SIG-M5 treated with dmso at 0.1 percent for 504 hours (cell line): Measurements from ENCODE around the gene PTGER4.
A peak's percentile ranks its signal among the peaks of the same experiment; 100 is the strongest.

Experiments
- DNase-seq: peaks from one replicate; lab custom pipeline; 2025; ENCODE audit not compliant: unreplicated experiment; lab: John Stamatoyannopoulos, UW

Gene PTGER4

DNA sequence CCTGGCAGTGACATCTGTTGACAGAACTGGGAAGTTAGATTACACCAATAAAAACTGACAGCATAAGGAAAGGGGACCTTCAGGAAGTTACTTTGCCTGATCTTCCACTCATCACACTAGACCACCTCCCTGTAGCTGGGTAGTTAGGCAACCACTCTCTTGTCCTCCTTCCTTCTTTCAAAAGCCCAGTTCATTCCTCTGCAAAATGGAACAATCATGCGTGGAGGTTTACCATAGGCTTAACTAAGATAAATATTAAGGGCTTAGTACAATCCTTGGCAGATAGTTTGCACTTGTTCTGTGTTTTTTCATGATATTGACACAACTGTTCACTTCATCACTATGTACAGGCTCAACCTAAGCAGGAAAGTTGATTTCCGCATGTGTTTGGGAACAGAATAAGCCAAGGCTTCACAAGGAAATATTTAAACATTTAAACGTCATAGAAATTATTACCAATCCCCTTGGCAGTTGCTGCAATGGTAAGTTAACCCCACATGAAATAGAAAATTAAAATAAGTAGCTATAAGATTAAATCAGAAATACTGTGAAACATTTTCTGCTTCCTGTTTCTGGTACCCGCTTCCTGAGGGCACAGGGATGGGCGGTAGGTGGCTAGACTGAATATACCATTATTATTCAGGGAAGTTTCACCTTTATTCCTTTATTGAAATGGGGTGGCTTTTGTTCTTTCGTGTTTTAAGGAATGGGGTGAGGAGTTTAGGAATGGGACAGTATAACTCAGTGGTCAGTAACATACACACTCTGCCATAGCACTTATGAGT, 9.9 kb upstream of the PTGER4 start:
- peak; percentile 79 for DNase-seq

- peak; percentile 89 for DNase-seq
Observed at GRCh38 chr5:40672425-40672824, 7.3 kb upstream of the PTGER4 start.

GRCh38 chr5:40674661-40675235, 5.0 kb upstream of the PTGER4 start:
- no peak for DNase-seq

DNA sequence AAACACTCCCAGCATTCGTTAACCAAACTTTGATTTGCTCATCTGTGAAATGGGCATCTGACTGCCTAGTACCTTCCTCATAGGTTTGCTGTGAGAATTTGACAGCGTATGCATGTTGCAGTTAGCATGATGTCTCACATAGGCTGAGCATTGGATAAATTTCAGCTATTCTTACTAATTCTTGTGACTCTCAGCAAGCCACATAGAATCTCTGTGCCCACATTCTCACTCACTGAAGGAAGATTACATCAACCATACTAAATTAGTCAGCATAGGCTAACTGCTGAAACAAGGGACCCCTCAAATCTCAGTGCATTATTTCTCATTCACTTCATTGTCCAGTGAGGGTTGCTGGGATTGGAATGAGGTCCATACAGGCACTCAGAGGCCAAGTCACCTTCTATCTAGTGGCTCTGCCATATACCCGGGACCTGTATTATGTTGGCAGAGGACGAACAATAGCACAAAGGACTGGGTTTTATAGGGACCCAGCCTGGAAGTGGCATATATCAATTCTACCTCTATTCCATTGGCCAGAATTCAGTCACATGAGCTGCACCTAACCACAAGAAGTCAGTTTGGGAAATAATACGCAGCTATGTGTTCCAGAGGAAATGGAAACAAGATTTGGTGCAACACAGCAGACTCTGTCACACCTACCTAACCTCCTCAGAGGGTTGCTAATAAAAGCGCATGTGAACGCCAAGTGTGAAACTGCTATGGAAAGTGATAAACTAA, 4.2 kb upstream of the PTGER4 start:
- DNase-seq, result no peak

GRCh38 chr5:40676613-40677343, 2.9 kb upstream of the PTGER4 start:
- no peak for DNase-seq

DNA sequence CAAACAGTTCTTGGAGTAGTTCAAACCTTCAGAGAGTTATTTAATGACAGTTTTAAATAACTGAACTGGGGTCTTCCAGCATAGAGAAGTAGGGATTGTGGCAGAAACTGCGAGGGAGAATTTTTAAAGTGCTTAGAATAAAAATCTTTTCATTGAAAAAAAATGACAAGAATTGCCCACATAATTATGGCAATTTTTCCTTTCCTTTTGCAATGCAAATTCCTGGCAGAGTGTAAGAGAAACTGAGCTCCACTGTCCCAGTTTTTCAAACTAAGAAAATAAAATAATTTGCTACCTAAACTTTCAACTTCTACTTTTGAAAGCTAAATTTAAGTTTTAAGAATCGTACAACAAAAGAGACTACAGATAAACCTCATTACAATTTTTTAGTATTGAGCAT, 2.3 kb upstream of the PTGER4 start:
- DNase-seq, result no peak

DNA sequence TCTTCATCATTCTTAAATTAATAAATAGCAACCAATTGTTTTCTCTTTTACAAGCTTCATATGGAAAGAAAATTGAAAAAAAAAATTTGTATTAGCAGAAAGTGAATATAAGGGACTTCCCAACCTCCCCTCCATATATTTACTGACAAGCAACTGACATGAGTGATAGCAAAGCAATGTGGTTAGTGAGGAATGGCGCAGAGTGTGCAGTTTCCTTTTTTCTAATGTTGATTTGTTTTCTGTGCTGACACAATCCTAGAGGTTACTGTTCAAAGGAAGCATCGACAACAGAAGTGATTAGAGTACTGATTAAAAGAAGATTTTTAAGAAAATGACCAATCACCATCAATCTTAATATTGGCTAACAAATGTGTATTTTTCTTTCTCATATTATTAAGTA, 1.7 kb upstream of the PTGER4 start:
- DNase-seq, result peak; percentile 40

DNA sequence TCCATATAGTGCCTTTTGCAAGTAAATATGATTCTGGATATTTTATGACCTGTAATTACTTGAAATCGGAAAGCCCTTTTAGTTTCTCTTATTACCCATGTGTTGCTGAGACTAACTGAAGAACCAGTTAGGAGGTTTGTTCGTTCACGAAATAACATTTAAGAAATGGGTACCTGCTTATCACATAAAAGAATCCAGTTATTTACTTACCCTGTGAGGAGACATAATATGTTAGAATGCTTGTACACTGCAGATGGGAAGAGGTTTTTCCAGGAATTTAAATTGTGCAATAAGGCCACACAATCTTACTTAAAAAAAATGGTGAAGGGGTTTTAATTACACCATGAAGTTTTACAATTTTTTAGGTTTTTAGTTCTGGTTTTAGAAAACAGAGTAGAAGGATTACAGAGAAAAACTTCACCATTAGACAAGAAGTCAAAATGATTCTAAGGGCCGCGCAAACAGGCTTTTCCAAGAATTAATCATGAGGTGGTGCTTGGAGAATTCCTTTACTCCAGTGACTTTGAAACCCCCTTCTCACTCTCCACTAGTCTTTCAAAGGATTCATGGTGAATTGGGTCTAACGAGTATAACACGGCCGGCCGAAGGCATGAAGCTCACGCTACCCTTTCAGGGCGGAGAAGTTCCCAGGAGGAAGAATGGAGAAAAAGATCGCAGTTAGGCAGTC, 1.1 kb upstream of the PTGER4 start:
- DNase-seq, result no peak

DNA sequence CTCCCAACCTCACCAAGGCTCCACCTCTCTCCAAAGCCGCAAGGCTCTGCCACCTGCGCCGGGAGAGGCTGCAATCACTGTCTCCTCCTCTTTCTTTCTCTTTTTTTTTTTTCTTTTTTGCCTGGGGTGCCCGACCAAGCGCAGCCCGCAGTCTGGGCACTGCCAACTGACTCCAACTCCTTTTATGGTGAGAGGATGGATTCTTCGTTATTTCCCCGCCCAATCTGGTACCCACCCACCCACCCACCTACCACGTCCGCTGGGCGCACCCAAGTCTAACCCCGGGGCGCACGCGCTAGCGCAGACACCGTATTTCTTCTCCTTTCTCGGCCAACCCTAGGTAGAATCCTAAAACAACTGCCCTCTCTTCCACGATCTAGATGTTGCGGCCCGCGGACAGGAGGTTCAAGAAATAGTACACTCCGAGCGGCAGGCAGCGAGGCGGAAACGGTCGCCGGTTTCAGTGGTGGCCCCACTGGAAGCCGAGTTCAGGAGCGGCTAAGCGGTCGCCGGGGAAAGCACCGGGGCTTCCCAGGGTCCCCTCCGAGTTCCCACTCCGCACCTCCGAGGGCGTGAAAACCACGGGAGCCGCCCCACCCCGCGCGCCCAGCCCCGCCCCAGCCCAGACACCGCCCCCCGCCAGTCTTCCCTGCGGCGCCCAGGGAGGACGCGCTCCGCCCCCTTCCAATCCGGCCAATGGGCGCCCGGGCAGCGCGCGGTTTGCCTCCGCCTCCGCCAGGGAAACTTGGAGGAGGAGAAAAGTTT, 385 bp upstream of the PTGER4 start:
- peak; percentile 89 for DNase-seq

GRCh38 chr5:40680741-40681362, 1.1 kb downstream of the PTGER4 start:
- peak; percentile 37 for DNase-seq

GRCh38 chr5:40681363-40682153, 1.8 kb downstream of the PTGER4 start:
- peak; percentile 80 for DNase-seq

- peak; percentile 18 for DNase-seq
Observed at GRCh38 chr5:40682154-40683017, 2.7 kb downstream of the PTGER4 start.

DNA sequence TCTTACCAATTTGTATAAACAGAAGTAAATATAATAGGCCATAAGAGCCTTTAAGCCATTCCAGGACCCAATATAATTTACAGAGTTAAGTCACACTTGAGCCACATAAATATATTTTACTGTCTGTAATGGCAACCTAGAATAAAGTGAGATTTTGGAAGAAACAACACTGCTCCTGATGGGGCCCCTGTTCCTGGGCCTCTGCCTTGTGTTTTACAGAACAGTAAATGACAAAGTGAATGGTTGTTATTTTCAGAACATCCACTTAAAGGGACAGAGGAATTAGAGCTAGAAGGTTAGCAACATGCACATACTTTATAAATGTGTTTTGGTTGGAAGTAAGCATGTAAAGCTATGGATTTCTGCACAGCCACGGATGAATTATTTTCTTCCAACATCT, 3.6 kb downstream of the PTGER4 start:
- DNase-seq, result no peak

DNA sequence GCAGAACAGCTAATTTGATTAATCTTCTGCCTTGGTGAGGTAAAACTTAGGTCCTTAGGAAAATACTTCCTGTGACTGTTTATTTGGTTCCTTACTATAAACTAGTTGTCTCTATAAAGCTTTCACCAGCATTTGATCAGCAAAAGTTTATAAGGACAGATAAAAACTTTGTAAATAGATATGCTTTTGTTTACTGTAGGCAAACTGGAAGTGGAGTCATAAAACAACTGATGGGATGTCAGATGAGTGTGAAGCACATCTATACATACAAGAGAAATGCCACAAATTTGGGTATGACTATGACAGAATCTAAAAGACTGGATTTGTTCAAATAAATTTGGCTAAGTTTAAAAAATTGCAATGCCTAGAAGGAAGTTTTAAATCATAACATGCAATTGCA, 5.5 kb downstream of the PTGER4 start:
- DNase-seq, result no peak

DNA sequence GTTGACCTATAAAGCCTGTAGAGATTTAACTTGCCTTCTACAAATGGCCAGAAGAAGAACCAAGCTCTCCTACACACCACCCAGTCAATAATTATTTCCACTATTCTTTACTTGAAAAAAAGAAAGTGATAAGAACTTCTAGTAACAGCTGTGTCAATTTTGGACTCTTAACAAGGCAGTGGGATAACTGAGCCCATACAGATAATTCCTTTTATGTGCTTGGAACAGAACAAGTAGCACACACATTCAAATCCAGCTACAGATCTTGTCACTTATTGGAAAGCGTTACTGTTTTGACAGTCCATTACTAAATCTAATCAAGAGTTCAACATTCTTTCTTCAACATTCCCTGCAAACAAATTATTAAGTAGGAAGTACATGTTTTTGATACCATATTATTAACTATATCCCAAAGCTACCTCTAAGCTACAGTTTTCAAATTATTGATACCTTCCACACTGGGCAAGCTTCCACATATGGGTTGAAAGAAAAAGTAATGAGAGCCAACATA, 6.3 kb downstream of the PTGER4 start:
- no peak for DNase-seq

DNA sequence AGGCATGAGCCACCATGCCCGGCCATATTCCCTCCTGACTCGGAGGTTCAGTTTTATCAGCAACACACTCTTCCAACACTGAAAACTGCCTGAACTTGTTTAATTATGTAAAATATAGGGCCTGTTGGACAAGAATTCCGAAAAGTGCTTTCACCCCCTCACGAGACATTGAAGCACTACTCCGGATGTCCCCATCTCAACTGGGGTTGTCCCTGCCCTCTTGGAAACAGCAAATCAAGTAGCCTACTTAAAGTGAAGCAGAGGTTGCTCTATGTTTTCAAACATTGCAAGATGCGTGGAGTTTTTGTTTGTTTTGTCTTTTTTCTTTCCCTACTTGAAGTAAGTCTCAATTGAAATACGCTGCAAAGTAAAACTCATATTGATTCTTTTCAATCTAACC, 7.6 kb downstream of the PTGER4 start:
- no peak for DNase-seq

DNA sequence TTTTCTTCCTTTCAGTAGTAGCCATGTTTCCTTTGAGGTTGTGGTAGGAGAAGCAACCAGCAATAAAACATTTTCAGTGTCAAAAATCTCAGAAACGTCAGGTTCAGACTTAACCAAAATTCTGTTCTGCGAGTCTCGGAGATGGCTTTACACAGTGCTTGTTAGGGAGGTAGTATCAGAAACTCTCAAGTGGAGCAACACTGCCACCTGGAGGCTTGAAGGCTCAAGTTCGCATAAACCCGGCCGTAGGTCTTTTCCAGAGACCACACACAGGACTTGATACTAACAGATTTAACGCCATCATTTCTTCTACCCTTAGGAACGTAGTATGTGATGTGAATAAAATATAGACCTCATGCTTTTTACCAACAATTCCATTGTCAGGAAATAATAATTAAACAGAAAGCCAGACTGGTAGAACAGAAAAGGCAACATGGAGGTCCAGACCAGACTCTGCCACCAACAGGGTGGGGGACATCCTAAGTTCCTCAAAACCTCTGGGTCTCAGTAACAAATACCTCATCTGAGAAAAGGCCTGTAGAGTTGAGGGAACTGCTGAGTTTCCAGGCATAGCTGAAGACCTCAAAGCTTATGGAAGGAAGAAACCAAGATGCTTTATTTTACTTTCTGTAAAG, 8.5 kb downstream of the PTGER4 start:
- peak; percentile 82 for DNase-seq
